GM18951 (cell line): ENCODE data around the gene ATP12A.

Experiments
- POLR2A ChIP-seq: IDR thresholded peaks from 4 replicates; pipeline ENCODE4 v1.6.1; 2011; ENCODE audit warnings: mild to moderate bottlenecking; ENCODE audit not compliant: insufficient read length, insufficient read depth; ENCODE audit errors: extremely low read depth
- in situ Hi-C: fragments of 300-500 bp; cut with MboI; formaldehyde crosslinking; loops from one replicate; pipeline ENCODE4 v1.12.0; 2022; ENCODE audit warnings: low sequenced_read_pairs, mixed read lengths, inconsistent platforms; ENCODE audit not compliant: unreplicated experiment

Gene ATP12A

GRCh38 chr13:24716011-24716410 is 35.8 kb downstream of the ATP12A start:
- in situ Hi-C loops = no loop called here
- TF ChIP-seq POLR2A = no peak

DNA sequence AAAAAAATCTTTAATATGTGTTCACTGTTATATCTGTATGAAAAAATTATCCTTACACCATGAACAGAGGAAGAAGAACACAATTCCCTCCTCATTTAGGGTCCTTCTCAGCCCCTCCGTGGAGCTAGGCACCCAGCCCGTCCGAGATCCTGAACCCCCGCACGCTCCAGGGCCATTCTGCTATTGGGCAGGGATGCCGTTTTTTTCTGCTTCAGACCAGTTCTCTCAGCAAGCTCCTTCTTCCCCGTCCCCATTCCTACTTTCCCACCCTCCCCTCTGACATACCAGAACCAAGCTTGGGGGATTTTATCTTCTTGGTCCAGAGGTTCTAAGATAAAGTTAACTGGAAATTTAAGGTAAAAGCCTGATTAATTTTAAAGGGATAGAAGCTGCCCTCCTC is 36.2 kb downstream of the ATP12A start:
- TF ChIP-seq POLR2A = no peak
- in situ Hi-C loops = no loop called here

GRCh38 chr13:24717217-24717616 is 37.0 kb downstream of the ATP12A start:
- no peak for TF ChIP-seq POLR2A
- in situ Hi-C loops = no loop called here

DNA sequence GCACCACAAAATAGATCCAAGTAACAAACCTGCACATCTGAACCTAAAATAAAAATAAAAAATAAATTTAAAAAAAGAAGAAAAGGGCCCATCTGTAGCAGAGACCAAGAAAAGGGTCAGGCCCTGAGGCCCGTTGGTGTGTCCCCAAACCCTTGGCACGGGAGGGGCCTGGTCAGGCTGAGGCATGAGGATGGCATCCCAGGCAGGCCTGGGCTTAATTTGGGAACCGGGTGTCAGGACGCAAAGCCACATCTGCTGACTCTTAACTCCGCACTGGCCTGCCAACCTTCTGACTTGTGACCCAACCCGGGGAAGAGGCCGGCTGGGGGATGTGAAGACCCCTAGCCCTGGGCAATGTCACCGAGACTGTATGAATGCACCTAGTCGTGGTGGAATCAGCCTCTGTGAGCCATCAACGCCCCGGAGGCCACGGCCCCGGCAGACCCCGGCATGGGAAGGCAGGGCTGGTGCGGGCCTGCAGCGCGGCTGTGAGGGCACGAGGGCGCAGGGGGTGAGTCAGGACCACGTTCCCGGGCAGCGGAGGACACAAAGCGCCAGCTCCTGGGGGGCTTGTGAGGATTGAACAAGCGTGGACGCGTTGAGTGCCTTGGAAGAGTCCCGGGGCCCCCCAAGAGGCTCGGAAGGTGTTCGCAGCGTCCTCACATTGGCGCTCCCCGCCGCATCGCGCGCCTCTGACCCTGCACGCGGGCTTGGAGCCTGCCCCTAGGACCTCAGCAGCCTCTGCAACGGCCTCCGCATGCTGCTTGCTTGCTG is 38.2 kb downstream of the ATP12A start:
- in situ Hi-C loops = no loop called here
- TF ChIP-seq POLR2A = no peak

GRCh38 chr13:24719139-24719538 is 38.9 kb downstream of the ATP12A start:
- no peak for TF ChIP-seq POLR2A
- in situ Hi-C loops = no loop called here

GRCh38 chr13:24723206-24723605 is 43.0 kb downstream of the ATP12A start:
- TF ChIP-seq POLR2A = no peak
- in situ Hi-C loops = no loop called here

DNA sequence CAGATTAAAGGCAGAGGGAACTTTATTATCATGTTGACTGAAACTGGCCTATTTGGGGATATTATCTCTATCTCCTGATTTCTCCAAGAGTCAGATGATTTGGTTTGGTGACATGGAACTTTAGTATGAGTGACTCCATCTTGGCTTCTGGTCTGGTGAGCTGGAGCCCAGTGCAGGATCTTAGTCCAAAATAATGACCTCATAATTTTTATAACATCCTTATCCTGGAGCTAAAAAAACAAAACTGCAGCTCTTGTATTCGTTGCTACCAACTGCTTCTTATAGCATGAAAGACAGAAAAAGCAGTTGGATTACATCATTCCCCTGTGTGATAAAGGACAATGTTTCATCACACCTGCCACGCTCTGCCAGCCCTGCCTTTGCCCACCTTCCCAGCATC is 44.5 kb downstream of the ATP12A start:
- in situ Hi-C loops = loop anchor here (25.0 kb wide), 1 partner anchor 263 kb away; no protein-coding TSS in a partner anchor
- TF ChIP-seq POLR2A = no peak

DNA sequence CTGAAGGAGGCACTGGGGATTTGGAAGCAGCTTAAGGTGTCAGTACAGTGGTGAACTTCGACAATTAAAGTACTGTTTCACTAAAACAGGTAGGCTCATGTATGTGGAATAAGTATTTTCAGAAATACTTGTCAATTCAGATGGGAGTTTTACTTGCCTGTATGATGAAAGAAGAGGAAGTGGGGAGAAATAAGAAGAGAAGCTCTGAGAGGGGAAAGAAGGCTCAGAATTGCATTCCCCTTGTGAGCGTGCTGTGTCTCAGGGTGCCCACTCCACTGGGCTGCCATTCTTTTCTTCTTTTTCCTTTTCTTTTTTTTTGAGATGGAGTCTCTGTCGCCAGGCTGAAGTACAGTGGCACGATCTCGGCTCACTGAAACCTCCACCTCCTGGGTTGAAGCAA is 45.2 kb downstream of the ATP12A start:
- no peak for TF ChIP-seq POLR2A
- in situ Hi-C loops = loop anchor here (25.0 kb wide), 1 partner anchor 262 kb away; no protein-coding TSS in a partner anchor

DNA sequence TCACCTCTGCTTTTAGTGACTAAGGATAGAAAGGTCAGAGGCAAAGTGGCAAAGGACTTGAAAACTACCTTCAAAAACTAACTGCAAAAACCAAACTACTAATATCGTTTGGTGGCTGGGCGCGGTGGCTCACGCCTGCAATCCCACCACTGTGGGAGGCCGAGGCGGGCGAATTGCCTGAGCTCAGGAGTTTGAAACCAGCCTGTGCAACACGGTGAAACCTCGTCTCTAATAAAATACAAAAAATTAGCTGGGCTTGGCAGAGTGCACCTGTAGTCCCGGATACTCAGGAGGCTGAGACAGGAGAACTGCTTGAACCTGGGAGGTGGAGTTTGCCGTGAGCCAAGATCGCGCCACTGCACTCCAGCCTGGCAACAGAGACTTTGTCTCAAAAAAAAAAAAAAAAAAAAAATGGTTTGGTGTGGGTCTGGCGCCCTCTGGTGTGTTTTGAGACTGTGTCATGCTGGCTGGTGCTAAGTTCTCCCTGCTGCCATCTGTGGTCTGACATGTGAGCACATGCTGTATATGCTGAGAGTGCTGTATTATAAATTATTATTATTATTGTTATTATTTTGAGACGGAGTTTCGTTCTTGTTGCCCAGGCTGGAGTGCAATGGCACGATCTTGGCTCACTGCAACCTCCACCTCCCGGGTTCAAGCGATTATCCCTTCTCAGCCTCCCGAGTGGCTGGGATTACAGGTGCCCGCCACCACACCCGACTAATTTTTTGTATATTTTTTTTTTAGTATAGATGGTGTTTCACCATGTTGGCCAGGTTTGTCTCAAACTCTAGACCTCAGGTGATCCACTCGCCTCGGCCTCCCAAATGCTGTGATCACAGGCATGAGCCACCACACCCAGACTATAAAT is 47.8 kb downstream of the ATP12A start:
- in situ Hi-C loops = loop anchor here (25.0 kb wide), 1 partner anchor 259 kb away; no protein-coding TSS in a partner anchor
- no peak for TF ChIP-seq POLR2A

- in situ Hi-C loops = loop anchor here (25.0 kb wide), 1 partner anchor 256 kb away; no protein-coding TSS in a partner anchor
Observed at GRCh38 chr13:24730873-24731567, 50.8 kb downstream of the ATP12A start.

DNA sequence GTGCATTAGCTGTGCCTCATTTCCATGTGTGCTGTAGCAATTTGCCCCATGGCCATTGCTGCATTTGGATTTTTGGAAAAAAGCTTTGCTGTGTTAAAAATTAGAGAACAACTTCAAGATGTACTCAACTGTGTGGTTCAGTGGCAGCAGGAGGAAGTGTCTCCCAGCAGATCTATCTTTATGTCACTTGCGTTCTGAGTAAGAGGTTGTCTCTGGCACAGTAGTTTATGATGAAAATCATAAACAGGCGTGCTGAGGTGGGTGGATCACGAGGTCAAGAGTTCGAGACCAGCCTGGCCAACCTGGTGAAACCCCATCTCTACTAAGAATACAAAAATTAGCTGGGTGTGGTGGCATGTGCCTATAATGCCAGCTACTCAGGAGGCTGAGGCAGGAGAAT is 54.7 kb downstream of the ATP12A start:
- in situ Hi-C loops = loop anchor here (25.0 kb wide), 1 partner anchor 252 kb away; no protein-coding TSS in a partner anchor
- TF ChIP-seq POLR2A = no peak

GRCh38 chr13:24737042-24737441 is 56.8 kb downstream of the ATP12A start:
- in situ Hi-C loops = loop anchor here (25.0 kb wide), 1 partner anchor 250 kb away; no protein-coding TSS in a partner anchor
- TF ChIP-seq POLR2A = no peak

- in situ Hi-C loops = loop anchor here (25.0 kb wide), 1 partner anchor 249 kb away; no protein-coding TSS in a partner anchor
- no peak for TF ChIP-seq POLR2A
Observed at GRCh38 chr13:24738366-24738847, 58.2 kb downstream of the ATP12A start.
